PFSK-1 (cell line): ENCODE data around the gene STXBP2.

ENCODE experiments used
- POLR2AphosphoS5 ChIP-seq: IDR thresholded peaks from 2 replicates; pipeline ENCODE4 v1.6.1; 2012; ENCODE audit warnings: low read depth, mild to moderate bottlenecking, control low read depth, low read length, moderate library complexity
- REST ChIP-seq, 2 experiments: IDR thresholded peaks; 2 replicates each; pipeline versions ENCODE4 v1.6.1 to v1.8.0; 2011 to 2012; ENCODE audit warnings: low read depth in 2 of 2, low read length in 2 of 2, control low read depth in 1 of 2, inconsistent platforms in 1 of 2, mild to moderate bottlenecking in 1 of 2, moderate library complexity in 1 of 2; ENCODE audit not compliant: insufficient read depth in 1 of 2
- SIN3A ChIP-seq: IDR thresholded peaks from 2 replicates; pipeline ENCODE4 v1.6.1; 2012; ENCODE audit warnings: mild to moderate bottlenecking, low read length, moderate library complexity, borderline replicate concordance; ENCODE audit not compliant: insufficient read depth

DNA sequence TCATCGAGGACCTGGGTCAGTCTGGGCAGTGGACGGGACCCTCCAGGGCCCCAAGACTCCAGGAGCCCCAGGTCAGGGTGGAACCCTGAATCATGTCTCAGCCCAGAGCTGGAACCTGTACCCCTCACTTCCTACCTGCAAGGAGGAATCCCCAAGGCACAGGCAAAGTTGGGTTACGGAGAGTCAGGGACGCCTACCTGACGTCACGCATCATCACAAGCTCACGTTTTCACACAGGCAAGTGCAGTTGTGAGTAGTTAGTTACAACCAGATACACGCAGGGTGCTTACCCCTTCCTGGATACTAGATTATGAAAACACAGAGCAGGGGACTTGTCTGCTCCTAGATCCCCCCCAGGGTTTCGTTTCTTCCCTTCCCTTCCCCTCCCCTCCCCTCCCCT lies 33.9 kb downstream of the STXBP2 start:
- no peak for TF ChIP-seq SIN3A
- TF ChIP-seq REST (IDR thresholded peaks at IDR 0.05; ENCODE audit: insufficient read depth in 1 of 2, low read depth in 2 of 2, low read length in 2 of 2) = no peak
- TF ChIP-seq POLR2AphosphoS5 = no peak
